ENCODE measurements around the gene SLC39A3. TPM values are rescaled to one million over a fixed set of nuclear protein-coding genes. Genes with fewer than 3 reads are reported as not detected.
A peak's percentile ranks its signal among the peaks of the same experiment; 100 is the strongest.

Gene SLC39A3
- total RNA-seq, 5 donors from 2014 or later (not counting 1 experiment from before 2014, with no cell fraction given): 13.2 to 24.5 (median 19.6) TPM

DNA sequence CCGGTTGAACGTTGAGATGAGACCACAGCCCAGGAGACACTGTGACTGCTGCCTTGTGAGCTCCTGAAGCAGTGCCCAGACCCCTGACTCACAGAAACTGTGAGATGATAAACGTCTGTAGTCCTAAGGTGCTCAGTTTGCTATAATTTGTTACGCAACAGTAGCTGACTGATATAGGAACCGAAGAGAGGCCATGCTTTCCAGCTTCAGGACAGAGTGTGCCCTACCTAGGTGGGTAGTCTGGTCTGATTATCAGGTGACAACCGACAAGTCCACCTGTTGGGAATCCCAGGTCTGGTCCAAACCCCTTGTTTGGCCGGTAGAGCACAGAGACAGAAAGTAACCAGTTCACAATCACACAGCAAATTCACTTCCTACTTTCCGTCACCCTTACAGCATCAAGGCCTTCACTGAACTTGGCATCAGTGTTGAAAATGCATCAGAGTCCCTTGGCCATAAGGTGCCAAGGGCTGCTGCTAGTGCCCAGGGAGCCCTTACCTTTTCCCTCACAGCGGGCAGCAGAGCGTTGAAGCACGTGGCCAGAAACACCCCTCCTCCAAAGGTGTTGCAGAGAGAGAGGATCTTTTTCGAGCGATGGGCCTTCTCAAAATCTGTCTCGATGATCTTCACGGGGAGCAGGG lies 3.1 kb downstream of the SLC39A3 start:
- POLR2A ChIA-PET: no interaction called here

DNA sequence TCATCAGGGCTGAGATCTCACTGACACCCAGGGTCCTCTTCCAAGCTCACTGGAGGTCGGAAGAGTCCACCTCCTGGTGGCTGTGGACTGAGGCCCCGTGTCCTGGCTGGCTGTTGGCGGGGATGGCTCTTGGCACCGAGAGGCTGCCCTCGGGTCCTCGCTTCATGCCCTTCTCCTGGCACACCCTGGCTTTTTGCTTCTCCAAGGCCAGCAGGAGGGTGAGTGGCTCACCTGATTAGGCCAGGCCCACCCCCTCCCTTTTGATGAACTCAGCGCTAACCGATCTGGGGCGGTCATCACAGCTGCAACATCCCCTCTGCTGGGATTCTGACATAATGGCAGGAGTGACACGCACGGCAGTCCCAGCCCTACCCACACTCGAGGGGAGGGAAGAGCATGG lies 4.4 kb downstream of the SLC39A3 start:
- Mint-ChIP-seq H3K36me3 (peaks cover 24% of the 10 kb centered on the region), H3K27me3 (peaks cover 0 to 4% of the 10 kb centered on the region in 2 donors), H3K4me3 (no peak overlapping the region), H3K9me3 (no peaks in the 10 kb centered on the region), H3K4me1 (peaks cover 19 to 25% (median 20%) of the 10 kb centered on the region in 3 donors), H3K27ac (no peak overlapping the region)
- WGBS (ENCODE audit: insufficient coverage): 95% methylated on average over 12 of the region's 12 CpGs
- DNase-seq (no peak), ATAC-seq (replicated peaks in 1 of 4) (no peak)
- no peak overlapping the region for H3K27ac ChIP-seq (ENCODE audit: low read length)
- CTCF ChIA-PET: interaction anchor here in 1 of 2 donors (0.6 kb wide), 1 partner anchor 11 kb away, joined by 6 read pairs; no protein-coding TSS in a partner anchor
- no peaks in the 10 kb centered on the region for H3K9me3 ChIP-seq
- POLR2A ChIA-PET: no interaction called here
- no peak overlapping the region for H3K4me3 ChIP-seq (ENCODE audit: control insufficient read depth in 1 of 2, extremely low read depth in 1 of 2, low read length in 1 of 2)
- H3K36me3 ChIP-seq (ENCODE audit: control insufficient read depth in 2 of 2, extremely low read depth in 1 of 2, insufficient read depth in 1 of 2, low read length in 1 of 2): peaks cover 23 to 33% of the 10 kb centered on the region in 2 donors
- H3K27me3 ChIP-seq (replicated peaks in 1 of 2; ENCODE audit: control insufficient read depth in 2 of 2, extremely low read depth in 1 of 2, insufficient read depth in 2 of 2, low read length in 1 of 2): peaks cover 0 to under 1% of the 10 kb centered on the region in 2 experiments
- H3K4me1 ChIP-seq (ENCODE audit: control insufficient read depth in 1 of 2, extremely low read depth in 1 of 2, insufficient read depth in 2 of 2, low read length in 2 of 2): peaks cover 0 to 20% of the 10 kb centered on the region in 2 experiments

More for the DNA sequence above, 3.1 kb downstream of the SLC39A3 start:
- Histone ChIP-seq H3K27ac (ENCODE audit: low read length) (no peak overlapping the region), H3K27me3 (replicated peaks in 1 of 2; ENCODE audit: control insufficient read depth in 2 of 2, extremely low read depth in 1 of 2, insufficient read depth in 2 of 2, low read length in 1 of 2) (peaks cover 0 to 9% of the 10 kb centered on the region in 2 experiments), H3K36me3 (ENCODE audit: control insufficient read depth in 2 of 2, extremely low read depth in 1 of 2, insufficient read depth in 1 of 2, low read length in 1 of 2) (peaks cover 22 to 33% of the 10 kb centered on the region in 2 donors), H3K4me3 (ENCODE audit: control insufficient read depth in 1 of 2, extremely low read depth in 1 of 2, low read length in 1 of 2) (no peak overlapping the region), H3K9me3 (no peaks in the 10 kb centered on the region), H3K4me1 (ENCODE audit: control insufficient read depth in 1 of 2, extremely low read depth in 1 of 2, insufficient read depth in 2 of 2, low read length in 2 of 2) (peaks cover 0 to 22% of the 10 kb centered on the region in 2 experiments)
- ATAC-seq (replicated peaks in 1 of 4) (no peak), DNase-seq (no peak)
- Mint-ChIP-seq H3K27ac (no peak overlapping the region), H3K4me3 (peak overlapping the region in 1 of 3 donors; percentile 17), H3K36me3 (peaks cover 24% of the 10 kb centered on the region), H3K4me1 (peaks cover 19 to 26% (median 20%) of the 10 kb centered on the region in 3 donors), H3K9me3 (no peaks in the 10 kb centered on the region), H3K27me3 (peaks cover 3 to 4% of the 10 kb centered on the region in 2 donors)
- CTCF ChIA-PET: interaction anchor here in 1 of 2 donors (0.6 kb wide), 1 partner anchor 170 kb away, joined by 3 read pairs; no protein-coding TSS in a partner anchor
- 96% methylated on average over 12 of the region's 15 CpGs for WGBS (ENCODE audit: insufficient coverage)

DNA sequence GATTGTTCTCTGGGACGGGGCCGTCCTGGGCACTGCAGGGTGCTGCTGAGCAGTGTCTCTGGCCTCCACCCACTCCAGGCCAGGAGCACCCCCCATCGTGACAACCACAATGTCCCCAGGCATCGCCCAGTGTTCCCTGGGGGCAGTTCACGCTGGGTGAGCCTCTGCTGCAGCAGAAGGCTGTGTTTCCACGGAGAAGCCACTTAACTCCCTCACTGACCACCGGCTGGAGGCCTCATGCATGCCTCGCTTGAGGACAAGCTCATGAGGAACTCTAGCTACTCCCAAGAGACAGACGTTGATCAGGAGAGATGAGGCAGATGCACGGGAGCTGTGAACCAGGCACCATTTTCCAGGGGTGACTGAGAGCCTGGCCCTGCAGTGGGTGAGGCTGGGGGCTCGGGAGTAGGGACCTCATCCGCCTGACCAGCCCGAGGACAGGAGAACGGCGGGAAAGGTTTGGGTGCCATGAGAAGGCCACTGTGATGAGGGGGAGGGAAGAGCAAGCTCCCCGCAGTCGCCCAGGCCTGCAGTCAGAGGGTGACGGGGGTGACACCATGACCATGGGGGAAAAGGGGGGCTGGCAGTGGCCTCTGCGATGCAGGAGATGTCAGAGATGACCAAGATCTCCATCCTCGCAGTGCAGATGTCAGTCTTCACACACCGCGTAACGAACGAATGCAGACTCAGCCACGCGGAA lies 5.1 kb downstream of the SLC39A3 start:
- Mint-ChIP-seq H3K27ac (no peak overlapping the region), H3K36me3 (peaks cover 24% of the 10 kb centered on the region), H3K4me3 (no peak overlapping the region), H3K27me3 (no peaks in the 10 kb centered on the region), H3K4me1 (peaks cover 16 to 21% (median 19%) of the 10 kb centered on the region in 3 donors), H3K9me3 (no peaks in the 10 kb centered on the region)
- Histone ChIP-seq H3K27me3 (replicated peaks in 1 of 2; ENCODE audit: control insufficient read depth in 2 of 2, extremely low read depth in 1 of 2, insufficient read depth in 2 of 2, low read length in 1 of 2) (no peaks in the 10 kb centered on the region), H3K9me3 (no peaks in the 10 kb centered on the region), H3K36me3 (ENCODE audit: control insufficient read depth in 2 of 2, extremely low read depth in 1 of 2, insufficient read depth in 1 of 2, low read length in 1 of 2) (peaks cover 23 to 33% of the 10 kb centered on the region in 2 donors), H3K4me3 (ENCODE audit: control insufficient read depth in 1 of 2, extremely low read depth in 1 of 2, low read length in 1 of 2) (no peak overlapping the region), H3K4me1 (ENCODE audit: control insufficient read depth in 1 of 2, extremely low read depth in 1 of 2, insufficient read depth in 2 of 2, low read length in 2 of 2) (peaks cover 0 to 17% of the 10 kb centered on the region in 2 experiments), H3K27ac (ENCODE audit: low read length) (no peak overlapping the region)
- DNase-seq (no peak), ATAC-seq (replicated peaks in 1 of 4) (no peak)
- WGBS (ENCODE audit: insufficient coverage): 95% methylated on average over 22 of the region's 26 CpGs
- POLR2A ChIA-PET: interaction anchor here in 1 of 2 donors (0.6 kb wide), 1 partner anchor 89 kb away, joined by 3 read pairs; no protein-coding TSS in a partner anchor
- CTCF ChIA-PET: no interaction called here

DNA sequence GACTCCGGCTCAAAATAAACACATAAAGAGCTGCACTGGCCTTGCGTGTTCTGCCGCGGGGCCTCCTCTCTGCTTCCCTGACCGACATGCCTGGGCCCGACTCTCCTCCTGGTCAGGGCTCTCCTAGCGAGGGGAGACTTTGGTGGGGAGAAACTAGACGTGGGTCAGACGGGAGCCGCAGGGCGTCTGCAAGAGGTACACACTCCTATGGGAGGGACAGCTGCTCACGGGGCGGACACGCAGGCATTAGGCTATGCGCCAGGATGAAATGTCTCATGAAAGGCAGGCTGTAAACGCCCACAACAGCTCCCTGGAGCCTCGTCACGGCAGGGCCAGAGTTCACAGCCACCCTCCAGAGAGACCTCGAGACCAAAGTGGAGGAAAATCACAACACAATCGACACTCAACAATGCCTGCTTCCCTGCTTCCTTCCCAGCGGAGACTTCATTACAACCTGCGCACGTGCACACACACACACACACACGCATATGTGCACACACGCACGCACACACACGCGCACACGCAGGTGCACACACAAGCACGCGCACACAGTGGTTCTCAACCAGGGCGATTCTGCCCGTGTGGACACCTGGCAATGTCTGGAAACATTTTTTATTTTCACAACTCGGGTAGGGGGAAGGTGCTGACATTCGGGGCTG lies 5.8 kb downstream of the SLC39A3 start:
- H3K9me3 Mint-ChIP-seq: no peaks in the 10 kb centered on the region
- Histone ChIP-seq H3K27ac (ENCODE audit: low read length) (no peak overlapping the region), H3K36me3 (ENCODE audit: control insufficient read depth in 2 of 2, extremely low read depth in 1 of 2, insufficient read depth in 1 of 2, low read length in 1 of 2) (peaks cover 23 to 33% of the 10 kb centered on the region in 2 donors), H3K4me3 (ENCODE audit: control insufficient read depth in 1 of 2, extremely low read depth in 1 of 2, low read length in 1 of 2) (no peak overlapping the region), H3K9me3 (no peaks in the 10 kb centered on the region), H3K4me1 (ENCODE audit: control insufficient read depth in 1 of 2, extremely low read depth in 1 of 2, insufficient read depth in 2 of 2, low read length in 2 of 2) (peaks cover 0 to 10% of the 10 kb centered on the region in 2 experiments), H3K27me3 (replicated peaks in 1 of 2; ENCODE audit: control insufficient read depth in 2 of 2, extremely low read depth in 1 of 2, insufficient read depth in 2 of 2, low read length in 1 of 2) (no peaks in the 10 kb centered on the region)
- no peak overlapping the region for H3K4me3 Mint-ChIP-seq
- no peaks in the 10 kb centered on the region for H3K27me3 Mint-ChIP-seq
- CTCF ChIA-PET: no interaction called here
- peaks cover 13 to 16% (median 14%) of the 10 kb centered on the region in 3 donors for H3K4me1 Mint-ChIP-seq
- POLR2A ChIA-PET: interaction anchor here in 1 of 2 donors (0.6 kb wide), 1 partner anchor 90 kb away, joined by 3 read pairs; no protein-coding TSS in a partner anchor
- ATAC-seq (replicated peaks in 1 of 4) (no peak), DNase-seq (no peak)
- H3K27ac Mint-ChIP-seq: no peak overlapping the region
- peaks cover 24% of the 10 kb centered on the region for H3K36me3 Mint-ChIP-seq
- 94% methylated on average over 35 of the region's 35 CpGs for WGBS (ENCODE audit: insufficient coverage)

DNA sequence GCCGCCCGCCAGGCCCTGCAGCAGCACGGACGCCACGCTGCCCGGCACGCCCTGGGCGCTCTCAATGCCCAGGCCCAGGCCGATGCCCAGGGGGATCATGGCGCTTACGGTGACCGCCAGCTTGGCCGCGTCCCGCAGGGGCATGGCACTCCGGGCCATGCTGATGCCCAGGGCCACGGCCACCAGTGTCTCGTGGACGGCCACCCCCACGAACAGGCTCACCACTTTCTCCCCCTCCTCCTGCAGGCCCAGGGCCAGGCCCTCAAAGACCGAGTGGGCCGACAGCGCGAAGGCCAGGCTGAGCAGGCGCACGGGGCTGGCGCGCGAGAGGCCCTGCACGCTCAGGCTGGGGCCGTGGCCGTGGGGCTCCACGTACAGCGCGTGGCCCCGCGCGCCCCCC lies 6.9 kb downstream of the SLC39A3 start:
- H3K4me3 Mint-ChIP-seq: no peak overlapping the region
- H3K4me3 ChIP-seq (ENCODE audit: control insufficient read depth in 1 of 2, extremely low read depth in 1 of 2, low read length in 1 of 2): no peak overlapping the region
- peaks cover 0 to under 1% of the 10 kb centered on the region in 2 donors for H3K27me3 Mint-ChIP-seq
- WGBS (ENCODE audit: insufficient coverage): 95% methylated on average over 27 of the region's 38 CpGs
- CTCF ChIA-PET: no interaction called here
- POLR2A ChIA-PET: no interaction called here
- H3K27me3 ChIP-seq (replicated peaks in 1 of 2; ENCODE audit: control insufficient read depth in 2 of 2, extremely low read depth in 1 of 2, insufficient read depth in 2 of 2, low read length in 1 of 2): peaks cover 0 to under 1% of the 10 kb centered on the region in 2 experiments
- no peak overlapping the region for H3K27ac Mint-ChIP-seq
- no peaks in the 10 kb centered on the region for H3K9me3 ChIP-seq
- DNase-seq (no peak), ATAC-seq (replicated peaks in 1 of 4) (no peak)
- no peaks in the 10 kb centered on the region for H3K4me1 ChIP-seq (ENCODE audit: control insufficient read depth in 1 of 2, extremely low read depth in 1 of 2, insufficient read depth in 2 of 2, low read length in 2 of 2)
- peaks cover 24% of the 10 kb centered on the region for H3K36me3 Mint-ChIP-seq
- no peak overlapping the region for H3K27ac ChIP-seq (ENCODE audit: low read length)
- no peaks in the 10 kb centered on the region for H3K9me3 Mint-ChIP-seq
- H3K4me1 Mint-ChIP-seq: peaks cover 4 to 10% (median 7%) of the 10 kb centered on the region in 3 donors
- H3K36me3 ChIP-seq (ENCODE audit: control insufficient read depth in 2 of 2, extremely low read depth in 1 of 2, insufficient read depth in 1 of 2, low read length in 1 of 2): peaks cover 23 to 33% of the 10 kb centered on the region in 2 donors

DNA sequence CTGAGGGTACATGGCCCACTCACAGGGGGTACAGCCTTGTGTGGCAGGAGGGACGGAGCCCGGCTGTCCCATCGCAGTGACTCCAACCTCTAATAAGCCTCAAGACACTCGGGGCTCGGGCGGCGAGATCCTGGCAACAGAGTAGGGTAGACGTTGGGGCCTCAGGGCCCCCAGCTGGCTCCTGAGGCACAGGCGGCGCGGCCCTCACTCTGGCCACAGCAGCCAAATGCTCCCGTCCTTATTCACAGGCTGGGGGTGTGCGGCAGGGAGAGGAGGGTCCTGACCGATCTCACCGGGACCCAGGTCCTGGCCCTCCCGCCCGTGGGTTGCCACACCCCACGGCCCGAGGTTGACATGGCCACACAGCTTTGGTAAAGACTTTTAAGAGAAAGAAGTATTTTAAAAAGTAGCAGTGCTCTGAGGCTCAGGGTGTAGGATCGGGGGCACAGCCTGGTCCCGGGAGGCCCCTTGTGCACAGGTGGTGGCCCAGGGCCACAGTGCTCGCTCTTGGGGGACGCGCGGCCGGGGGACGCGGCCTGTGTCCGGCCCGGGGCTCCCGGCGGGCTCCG lies 7.6 kb downstream of the SLC39A3 start:
- Mint-ChIP-seq H3K27ac (no peak overlapping the region), H3K4me3 (no peak overlapping the region), H3K4me1 (peaks cover under 1 to 10% (median 7%) of the 10 kb centered on the region in 3 donors), H3K36me3 (peaks cover 24% of the 10 kb centered on the region), H3K9me3 (no peaks in the 10 kb centered on the region), H3K27me3 (peaks cover 0 to 4% of the 10 kb centered on the region in 2 donors)
- Histone ChIP-seq H3K27ac (ENCODE audit: low read length) (no peak overlapping the region), H3K4me1 (ENCODE audit: control insufficient read depth in 1 of 2, extremely low read depth in 1 of 2, insufficient read depth in 2 of 2, low read length in 2 of 2) (no peaks in the 10 kb centered on the region), H3K9me3 (no peaks in the 10 kb centered on the region), H3K36me3 (ENCODE audit: control insufficient read depth in 2 of 2, extremely low read depth in 1 of 2, insufficient read depth in 1 of 2, low read length in 1 of 2) (peaks cover 23 to 33% of the 10 kb centered on the region in 2 donors), H3K27me3 (replicated peaks in 1 of 2; ENCODE audit: control insufficient read depth in 2 of 2, extremely low read depth in 1 of 2, insufficient read depth in 2 of 2, low read length in 1 of 2) (peaks cover 0 to 7% of the 10 kb centered on the region in 2 experiments), H3K4me3 (ENCODE audit: control insufficient read depth in 1 of 2, extremely low read depth in 1 of 2, low read length in 1 of 2) (no peak overlapping the region)
- POLR2A ChIA-PET: no interaction called here
- 97% methylated on average over 13 of the region's 33 CpGs for WGBS (ENCODE audit: insufficient coverage)
- no peak for ATAC-seq (replicated peaks in 1 of 4)
- no peak for DNase-seq
- CTCF ChIA-PET: no interaction called here

Data from T-cell (primary cell).